Erythroblast (primary cell): Measurements from ENCODE around the gene ATXN7L1.

Source experiments
- GATA1 ChIP-seq: IDR thresholded peaks from 2 replicates; pipeline ENCODE4 v1.6.1; 2011; ENCODE audit warnings: low read depth, mild to moderate bottlenecking, control low read depth, low read length, moderate library complexity
- POLR2A ChIP-seq: IDR thresholded peaks from 2 replicates; pipeline ENCODE4 v1.6.1; 2011; ENCODE audit warnings: mild to moderate bottlenecking, low read length

DNA sequence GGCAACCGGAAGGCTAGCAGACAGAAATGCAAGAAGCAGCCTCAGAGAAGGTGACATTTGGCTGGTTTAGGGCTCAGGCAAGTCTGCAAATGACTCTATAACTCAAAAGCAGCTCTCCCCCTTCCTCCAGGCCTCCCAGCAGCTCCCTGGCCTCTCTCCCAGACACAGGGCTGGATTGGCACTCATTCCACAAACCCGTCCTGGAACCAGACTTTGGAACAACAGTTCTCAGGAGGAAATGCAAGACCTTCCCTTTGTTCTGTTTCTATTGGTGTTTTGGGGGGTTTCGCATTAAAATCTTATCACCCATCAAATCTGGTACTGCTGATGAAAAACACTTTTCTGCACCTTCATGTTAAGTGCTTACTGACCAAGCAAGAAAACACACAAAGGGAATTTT lies 254.8 kb downstream of the ATXN7L1 start:
- TF ChIP-seq POLR2A (no peak), GATA1 (no peak)
